HG03025 (cell line): Measurements from ENCODE around the gene LDLRAD4.
"Not testable (repeated sequence)": the region's sequence is repeated elsewhere in the genome, so short reads cannot be mapped to it uniquely, and the experiment has no call there.

ENCODE experiments used
- ATAC-seq: cut with Tn5 transposase; IDR thresholded peaks from one replicate; pipeline ENCODE4 v1.9.1; 2021; ENCODE audit warnings: mild to moderate bottlenecking, moderate library complexity; ENCODE audit not compliant: unreplicated experiment, low FRiP score

Gene LDLRAD4

DNA sequence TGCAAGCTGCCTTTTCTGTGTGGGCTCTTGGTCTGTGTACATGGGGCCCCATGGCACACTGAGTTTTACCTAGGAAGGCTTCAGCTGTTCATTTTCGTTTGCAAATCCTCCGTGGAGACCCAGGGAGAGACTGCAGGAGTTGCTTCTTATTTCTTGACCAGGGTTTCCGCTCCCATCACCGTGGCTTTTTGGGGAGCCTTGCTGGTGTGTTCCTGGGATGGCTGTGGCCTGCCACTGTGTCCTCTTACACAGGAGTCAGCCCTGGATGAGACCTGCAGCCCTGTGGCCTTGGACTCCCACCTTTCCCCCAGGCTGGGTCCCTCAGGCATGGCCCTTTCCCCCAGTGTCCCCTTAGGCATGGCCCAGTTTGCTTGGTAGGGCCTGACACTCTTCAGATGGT, 370.8 kb downstream of the LDLRAD4 start:
- ATAC-seq: no peak

DNA sequence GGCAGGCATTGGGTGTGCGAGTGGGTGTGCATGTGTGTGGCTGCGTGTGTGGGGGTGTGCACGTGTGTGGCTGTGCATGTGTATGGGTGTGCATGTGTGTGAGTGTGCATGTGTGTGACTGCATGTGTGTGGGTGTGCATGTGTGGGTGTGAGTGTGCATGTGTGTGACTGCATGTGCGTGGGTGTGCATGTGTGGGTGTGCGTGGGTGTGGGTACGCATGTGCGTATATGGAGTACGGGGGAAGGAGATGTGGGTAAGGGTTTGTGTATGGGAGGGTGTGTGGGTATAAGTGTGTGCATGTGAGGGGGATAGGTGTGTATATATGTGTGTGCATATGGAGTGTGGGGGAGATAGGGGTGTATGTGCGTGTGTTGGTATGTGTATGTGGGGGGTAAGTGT, 371.4 kb downstream of the LDLRAD4 start:
- no peak for ATAC-seq

DNA sequence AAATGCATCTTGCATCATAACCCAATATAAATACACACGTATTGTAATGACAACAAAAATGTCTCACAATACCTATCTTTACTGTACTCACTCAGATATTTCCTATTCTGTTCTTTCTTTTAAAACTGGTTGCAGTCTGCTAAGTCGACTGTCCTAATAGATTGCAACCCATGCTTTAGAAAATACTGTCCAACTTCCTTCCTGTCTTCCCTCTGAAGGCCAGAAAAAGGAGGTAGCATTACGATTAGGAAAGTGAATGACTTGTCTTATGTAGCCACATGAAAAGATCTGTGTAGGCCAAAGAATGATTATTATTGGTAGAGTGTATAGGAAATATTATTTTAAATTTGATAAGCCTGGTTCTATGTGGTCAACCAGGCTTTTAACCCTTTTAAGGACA, 373.7 kb downstream of the LDLRAD4 start:
- no peak for ATAC-seq

DNA sequence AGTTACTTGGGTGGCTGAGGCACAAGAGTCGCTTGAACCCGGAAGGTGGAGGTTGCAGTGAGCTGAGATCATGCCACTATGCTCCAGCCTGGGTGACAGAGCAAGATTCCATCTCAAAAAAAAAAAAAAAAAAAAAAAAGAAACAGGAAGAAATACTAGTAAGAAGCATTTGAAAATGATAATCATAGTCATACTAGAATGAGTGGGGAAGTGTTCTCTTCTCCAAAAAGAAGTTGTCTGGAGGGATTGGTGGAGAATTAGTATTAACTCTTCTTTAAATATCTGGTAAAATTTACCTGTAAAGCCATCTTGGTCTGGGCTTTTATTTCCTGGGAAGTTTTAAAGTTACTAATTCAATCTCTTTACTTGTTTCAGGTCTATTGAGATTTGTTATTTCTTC, 376.0 kb downstream of the LDLRAD4 start:
- ATAC-seq: no peak

DNA sequence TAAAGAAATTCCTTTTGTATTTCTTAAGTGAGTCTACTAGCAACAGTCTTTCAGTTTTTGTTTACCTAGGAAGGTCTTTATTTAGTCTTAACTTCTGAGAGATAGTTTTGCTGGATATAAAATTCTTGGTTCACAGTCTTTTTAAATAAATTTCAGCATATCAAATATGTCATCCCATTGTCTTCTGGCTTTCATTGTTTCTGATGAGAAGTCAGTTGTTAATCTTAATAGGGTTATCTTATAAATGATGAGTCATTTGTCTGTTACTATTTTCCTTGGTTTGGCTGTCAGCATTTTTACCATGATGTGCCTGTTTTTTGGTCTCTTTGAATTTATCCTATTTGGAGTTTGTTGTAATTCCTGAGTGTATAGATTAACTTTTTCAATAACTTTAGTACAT, 378.5 kb downstream of the LDLRAD4 start:
- ATAC-seq: no peak

DNA sequence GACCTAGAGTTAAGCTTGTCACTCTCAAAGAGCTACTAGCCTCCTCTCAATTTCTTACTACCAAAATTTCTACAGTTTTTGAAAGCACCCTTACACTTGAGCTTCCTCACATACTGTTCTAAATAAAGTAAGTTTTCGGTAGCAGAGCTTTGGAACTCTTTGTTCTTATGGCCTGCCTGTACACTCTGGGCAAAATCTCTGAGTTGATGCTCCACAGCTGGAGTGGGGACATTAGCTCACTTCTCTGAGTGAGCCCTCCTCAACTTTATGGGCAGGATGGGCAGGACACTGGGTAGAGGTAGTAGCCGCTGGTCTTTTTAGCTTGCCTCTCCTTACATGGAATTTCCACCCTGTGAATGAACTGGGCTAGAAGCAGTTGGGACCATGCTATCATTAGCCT, 380.0 kb downstream of the LDLRAD4 start:
- ATAC-seq: no peak

DNA sequence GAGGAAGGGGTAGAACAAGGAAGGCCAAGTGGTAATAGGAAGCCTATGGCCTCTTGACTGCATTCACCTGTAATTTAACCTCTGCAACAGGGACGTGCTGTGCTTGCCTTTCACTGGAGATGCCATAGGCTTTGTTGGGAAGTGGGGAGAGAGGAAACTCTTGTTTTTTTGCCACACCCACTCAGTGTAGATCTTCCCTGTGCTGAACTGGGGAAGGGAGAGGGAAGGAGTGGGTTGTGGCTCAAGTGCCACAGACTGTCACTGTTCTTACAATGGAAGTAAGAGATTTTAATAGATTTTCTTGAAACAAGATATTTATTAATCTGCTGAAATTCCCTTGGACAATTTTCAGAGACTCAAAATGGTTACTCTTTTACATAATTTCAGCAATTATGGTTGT, 380.5 kb downstream of the LDLRAD4 start:
- no peak for ATAC-seq

DNA sequence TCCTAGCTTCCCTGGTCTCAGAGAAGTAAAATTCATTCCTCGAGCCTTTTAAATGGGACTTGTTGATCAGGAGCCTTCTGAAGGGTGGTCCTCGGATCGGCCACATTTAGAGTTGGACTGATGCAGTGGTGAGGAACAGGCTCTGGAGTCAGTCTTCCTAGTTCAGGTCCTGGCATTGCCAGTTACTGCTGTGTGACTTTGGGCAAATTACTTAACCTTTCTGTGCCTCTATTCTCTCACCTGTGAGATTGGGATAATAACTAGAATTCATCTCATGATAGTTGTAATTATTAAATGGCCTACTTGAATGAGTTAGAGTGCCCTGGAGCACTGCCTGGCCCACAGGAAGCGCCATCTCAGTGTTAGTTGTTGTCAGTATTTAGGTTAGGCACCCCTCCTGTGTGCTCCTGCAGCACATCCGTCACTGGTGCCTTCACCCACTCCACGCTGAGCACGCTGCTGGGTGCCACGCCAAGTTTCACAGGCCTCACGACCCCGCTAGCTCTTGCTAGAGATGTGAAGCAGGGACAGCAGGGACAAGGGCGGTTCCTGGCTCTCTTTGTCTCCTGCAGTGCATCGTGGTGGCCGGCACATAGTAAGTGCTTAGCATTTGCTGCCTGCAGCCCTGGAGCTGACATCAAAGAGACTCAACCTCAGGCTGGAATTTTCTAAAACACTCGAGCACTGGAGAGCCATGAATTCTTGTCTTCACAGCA, 384.9 kb downstream of the LDLRAD4 start:
- ATAC-seq: no peak

DNA sequence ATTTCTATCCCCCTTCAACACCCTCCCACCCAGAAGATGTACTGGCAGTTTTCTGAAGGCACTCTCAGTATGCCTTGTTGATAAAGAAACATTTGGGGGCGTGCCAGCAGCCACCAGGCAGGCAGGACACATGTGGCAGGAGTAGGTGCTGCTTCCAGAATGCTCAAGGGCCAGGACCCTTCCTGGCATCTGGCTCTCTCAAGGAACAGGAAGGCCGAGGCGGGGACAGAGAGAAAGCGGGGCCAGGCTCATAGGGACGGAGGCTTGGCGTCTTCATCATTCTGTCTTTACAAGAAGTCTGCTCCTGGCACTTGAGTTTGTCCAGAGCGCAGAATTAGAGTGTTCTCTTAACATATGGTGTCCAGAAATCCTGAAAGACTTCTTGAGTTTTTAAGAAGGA, 386.2 kb downstream of the LDLRAD4 start:
- no peak for ATAC-seq

DNA sequence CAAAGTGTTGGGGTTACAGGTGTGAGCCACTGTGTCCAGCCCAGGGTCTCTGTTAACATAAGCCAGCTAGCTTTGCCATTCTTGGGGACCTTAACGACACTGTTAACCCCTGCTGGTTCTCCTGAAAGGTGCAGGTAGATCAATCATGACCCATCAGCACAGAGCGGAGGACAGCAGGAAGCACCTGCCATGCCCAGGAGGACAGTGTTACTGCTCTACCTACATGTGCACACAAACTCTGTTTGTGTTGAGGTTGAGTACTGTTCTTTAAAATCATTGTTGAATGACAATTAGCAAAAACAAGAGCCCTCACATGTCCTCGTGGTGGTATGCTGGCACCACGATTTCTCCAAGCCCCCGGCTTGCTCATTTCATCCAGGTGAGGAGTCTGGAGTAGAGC, 386.9 kb downstream of the LDLRAD4 start:
- no peak for ATAC-seq

DNA sequence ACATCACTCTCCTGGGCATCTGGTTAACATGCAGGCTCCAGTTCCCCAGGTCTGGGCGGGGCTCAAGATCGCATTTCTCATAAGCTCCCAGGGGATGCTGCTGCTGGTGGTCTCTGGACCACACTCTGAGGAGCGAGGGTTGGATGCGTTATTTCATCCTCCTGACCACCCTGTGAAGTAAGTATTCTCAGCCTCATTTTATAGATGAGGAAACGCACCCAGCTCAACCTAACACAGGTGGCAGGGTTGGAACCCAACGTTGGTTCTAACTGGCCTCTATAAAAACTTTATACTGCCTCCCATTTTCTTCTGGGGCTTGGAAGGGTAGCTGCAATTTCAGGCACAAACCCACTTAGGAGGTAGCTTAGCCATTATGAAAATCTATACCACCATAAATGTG, 387.3 kb downstream of the LDLRAD4 start:
- ATAC-seq: no peak

DNA sequence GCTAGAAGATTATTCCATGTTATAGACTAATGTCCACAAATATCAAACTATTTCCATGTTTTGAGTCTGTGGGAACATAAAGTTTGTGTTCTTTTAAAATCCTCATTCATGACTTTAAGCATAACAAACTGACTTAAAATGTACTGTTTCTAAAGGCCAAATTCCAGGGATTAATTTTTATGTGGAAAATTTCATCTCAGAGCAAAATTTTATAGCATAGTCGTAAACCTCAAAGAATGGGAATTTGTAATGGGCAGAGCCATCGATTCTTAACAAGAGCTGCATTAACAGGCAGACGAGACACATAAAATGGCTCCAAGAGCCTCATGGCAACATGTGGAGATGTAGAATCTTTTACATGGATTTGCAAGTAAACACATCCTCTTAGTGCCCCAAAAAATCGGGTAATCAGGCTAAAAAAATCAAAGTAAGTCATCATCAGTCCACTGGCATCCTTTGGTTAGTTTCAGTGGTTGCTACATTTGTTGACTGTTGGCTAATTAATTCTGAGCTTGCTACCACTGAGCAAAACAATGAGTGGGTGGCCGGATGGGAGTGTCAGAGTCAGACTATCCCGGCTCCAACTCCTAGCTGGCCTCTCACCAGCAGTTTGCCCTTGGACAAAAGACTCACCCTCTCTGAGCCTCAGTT, 388.2 kb downstream of the LDLRAD4 start:
- no peak for ATAC-seq

DNA sequence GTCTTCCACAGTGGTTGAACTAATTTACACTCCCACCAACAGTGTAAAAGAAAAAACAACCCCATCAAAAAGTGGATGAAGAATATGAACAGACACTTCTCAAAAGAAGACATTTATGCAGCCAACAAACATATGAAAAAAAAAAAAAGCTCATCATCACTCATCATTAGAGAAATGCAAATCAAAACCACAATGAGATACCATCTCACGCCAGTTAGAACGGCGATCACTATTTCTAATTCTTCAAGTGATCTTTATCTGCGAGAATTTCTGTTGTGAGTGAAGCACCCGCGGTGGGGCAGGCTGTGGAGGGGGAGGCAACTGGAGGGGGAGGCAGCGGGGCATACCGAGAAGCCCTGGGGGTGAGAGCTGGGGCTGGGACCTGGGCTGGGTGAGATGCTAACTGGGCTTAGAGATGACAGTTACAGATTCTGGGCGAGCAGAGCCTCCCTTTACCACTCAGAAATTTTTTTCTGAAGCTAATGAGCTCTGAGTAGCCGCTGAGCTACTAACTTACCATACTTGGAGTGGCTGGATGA, 389.5 kb downstream of the LDLRAD4 start:
- ATAC-seq: not testable (repeated sequence)

DNA sequence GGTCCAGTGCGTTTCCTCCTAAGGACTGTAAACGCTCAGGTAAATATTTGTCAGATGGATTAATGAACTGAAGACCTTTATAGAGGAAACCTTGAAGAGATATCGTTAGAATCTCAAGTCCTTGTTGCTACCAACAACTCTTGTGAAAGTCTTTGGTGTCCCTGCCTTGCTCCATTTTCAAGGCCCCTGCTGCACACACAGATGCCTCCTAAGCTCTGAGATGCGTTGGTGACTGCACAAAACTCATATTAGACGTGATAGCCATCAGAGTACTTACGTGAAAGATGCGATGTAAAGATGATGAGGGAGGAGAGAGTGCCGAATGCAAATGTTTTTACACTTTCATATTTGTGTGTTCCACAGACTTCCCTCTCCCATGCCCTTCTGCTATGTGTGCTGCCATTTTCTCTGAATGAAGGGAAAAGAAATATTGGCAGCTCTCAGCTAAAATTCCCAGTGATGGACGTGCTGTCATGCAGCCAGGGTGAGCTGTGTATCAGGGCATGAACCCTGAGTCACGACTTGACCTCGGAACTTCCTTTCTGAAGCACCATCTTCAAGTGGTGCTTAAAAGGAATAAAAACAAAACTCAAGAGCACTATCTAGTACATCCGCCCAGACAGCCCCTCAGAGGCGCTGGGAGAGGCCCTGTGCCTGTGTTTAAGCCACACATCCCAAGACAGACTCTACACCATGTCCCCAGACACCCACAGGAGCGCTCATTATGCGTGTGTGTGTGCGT, 390.4 kb downstream of the LDLRAD4 start:
- ATAC-seq: no peak

DNA sequence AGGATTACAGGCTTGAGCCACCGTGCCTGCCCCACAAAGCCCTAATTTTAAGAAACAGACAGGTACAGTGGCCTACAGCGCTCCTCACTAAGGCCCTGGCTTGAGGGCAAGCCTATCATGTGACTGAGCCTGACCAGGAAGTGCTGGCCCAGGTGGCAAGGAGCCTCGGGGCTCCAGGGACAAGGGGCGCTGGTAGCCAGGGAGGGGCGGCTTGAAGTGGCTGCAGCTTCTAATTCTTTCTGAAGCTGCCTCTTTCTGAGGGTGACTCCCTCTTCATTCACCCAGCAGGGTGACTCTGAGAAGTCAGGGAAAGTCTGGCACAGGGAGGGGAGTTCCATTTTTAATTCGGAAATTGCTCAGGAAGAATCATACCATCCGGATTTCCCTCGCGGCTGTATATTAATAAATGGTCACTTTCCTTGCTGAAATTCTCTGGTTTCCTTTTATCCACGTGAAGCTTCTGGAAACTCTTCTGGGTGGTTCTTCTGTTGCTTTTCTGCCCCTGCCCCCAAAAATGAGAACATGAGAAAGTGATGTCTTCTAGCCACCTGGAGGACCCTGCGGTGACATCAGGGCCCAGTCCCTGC, 392.1 kb downstream of the LDLRAD4 start:
- no peak for ATAC-seq

DNA sequence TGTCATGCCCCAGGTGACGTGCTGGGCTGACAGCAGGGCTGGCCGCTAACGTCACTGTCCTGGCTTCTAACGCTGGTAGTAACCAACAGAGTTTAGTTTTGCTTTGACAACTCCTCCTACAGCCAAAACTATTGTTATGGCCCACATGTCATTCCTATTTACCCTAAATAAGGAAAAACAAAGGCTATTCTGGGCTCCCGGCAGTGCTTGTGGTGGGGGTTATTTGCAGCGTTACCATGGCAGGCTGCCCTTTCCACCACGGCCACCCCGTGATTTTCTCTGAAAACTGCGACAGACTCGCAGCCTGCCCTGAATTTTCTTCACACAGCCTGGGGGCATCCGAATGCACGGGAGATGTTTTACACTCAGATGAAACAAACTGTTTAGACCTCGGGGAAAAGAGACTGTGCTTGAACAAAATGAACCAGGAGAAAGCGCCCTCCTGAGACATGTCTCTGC, 392.6 kb downstream of the LDLRAD4 start:
- no peak for ATAC-seq

DNA sequence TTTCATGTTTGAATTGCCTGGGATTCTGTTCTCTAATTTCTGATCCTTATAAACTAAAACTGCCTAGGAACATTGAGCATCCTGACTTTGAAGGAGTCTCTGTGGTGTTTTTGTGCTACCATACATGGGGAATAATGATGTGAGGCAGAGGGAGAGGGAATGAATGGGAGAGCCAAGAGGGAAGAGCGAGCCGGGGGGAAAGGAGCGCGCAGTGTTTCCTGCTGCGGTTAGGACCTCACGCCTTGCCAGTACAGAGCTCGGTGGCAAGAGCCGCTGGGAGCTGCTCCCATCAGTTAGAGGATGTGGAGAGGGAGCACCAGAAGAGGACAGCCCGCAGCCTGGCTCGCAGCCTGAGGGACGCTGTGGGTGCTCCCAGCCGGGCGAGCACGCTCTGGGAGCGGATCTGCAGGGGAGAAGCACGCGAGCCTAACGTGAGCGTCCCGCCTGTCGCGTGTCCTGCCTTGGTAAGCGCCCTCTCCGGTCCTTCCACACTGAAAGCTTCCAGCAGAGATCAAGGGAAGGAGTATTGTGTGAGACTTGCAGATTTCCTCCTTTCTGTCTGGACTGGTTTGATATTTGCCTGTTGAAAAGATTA, 393.1 kb downstream of the LDLRAD4 start:
- peak; percentile 5 for ATAC-seq

DNA sequence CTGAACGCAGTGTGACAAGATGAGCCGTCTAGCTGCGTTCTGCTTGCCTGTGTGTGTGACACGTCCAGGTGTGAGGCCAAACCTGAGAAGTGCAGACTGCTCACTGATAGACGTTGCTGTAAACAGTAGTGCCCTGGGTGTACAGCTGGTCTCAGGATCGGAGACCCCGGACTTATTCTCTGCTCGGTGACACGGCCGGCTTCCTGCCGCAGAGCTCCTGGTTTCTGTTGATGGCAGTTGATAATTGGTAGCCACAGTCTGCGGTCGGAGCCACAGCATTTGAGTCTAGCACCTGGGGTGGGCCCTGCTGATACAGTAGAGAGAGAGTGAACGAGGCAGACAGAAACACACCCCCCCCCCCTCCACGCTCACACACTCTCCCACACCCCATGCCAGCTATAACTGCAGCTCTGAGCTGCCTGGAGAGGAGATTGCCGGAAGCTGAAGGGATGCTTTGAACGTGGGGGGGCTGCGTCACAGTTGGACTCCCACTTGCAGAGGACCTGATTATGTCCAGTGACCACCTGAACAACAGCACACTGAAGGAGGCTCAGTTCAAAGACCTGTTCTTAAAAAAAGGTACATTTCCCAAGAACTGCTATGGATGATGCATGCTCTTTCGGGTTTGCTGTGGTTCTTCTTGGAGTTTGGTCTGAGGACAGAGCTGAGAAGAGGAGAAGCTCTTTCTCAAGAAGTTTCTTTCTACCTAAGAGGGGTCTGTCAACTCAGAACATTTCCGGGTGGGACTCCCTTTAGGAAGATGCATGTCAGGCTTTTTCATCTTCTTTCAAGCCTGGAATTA, 393.8 kb downstream of the LDLRAD4 start:
- ATAC-seq: peak; percentile 72

DNA sequence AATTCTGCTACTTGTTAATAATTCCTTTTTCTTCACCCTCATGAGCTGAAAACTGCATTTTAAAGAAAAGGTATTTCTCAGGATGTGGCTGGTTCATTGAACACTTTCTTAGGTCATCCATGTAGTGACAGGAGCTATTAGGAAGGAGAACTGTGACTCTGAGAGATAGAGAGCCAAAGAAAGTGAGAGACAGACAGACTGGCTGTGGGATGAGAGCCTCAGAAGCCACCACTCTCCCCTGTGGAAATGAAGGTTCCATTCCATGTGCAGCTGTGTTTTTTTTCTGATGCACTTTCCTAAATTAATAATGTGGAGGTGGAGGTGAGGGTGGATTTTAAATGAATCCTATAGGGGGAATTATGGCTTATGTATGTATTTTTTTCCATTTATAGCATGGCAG, 394.5 kb downstream of the LDLRAD4 start:
- ATAC-seq: no peak
